Body of pancreas (tissue), 4 donors: ENCODE data around the gene MYH14.

ENCODE experiments used
- CTCF ChIP-seq, 7 experiments: fragments of 450-650 bp in 4 of 7; fragments of 200-600 bp in 3 of 7; sonication (generic) in 3 of 7; IDR thresholded peaks; one replicate each; pipeline ENCODE4 v1.5.1; 2016 to 2019; ENCODE audit warnings: antibody characterized with exemption in 7 of 7
- POLR2A ChIP-seq, 3 donors: fragments of 450-650 bp; IDR thresholded peaks; one replicate each; pipeline ENCODE4 v1.6.1; 2016; ENCODE audit warnings: antibody characterized with exemption in 3 of 3, mild to moderate bottlenecking in 2 of 3

GRCh38 chr19:50175924-50176323 lies 27.5 kb upstream of the MYH14 start:
- TF ChIP-seq CTCF (IDR thresholded peaks at IDR 0.05) (no peak), POLR2A (IDR thresholded peaks at IDR 0.05) (no peak)
